ENCODE data around the gene TNS3. TPM values are rescaled to one million over a fixed set of nuclear protein-coding genes. Genes with fewer than 3 reads are reported as not detected.

TNS3 gene
- total RNA-seq, 1 donor from 2014 or later: 120 TPM

DNA sequence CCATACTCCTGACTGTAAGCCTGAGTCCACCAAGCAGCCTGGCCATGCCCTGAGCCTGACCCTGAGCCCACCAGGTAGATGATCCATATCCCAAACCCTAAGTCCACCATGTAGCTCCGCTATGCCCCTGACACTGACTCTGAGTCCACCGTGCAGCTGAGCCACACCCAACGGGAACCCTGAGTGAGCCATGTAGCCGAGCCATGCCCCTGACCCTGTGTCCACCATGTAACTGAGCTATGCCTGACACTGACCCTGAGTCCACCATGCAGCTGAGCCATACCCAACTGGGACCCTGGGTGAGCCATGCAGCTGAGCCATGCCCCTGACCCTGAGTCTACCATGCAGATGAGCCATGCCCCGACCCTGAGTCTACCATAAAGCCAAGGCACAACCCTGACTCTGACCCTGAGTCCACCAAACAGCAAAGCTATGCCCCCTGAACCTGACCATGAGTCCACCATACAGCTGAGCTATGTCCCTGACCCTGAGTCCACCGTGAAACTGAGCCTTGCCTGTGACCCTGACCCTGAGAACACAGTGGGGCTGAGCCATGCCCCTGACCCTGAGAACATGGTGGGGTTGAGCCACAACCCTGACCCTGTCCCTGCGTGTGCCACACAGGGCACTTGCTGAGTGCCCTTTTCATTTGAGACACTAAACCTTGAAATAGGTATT is 299.8 kb downstream of the TNS3 start:
- Mint-ChIP-seq H3K4me1 (ENCODE audit: low read depth) (peaks cover 11% of the 10 kb centered on the region), H3K27me3 (no peaks in the 10 kb centered on the region), H3K9me3 (ENCODE audit: low read depth) (peaks cover 6% of the 10 kb centered on the region), H3K36me3 (ENCODE audit: insufficient read depth) (peaks cover 55% of the 10 kb centered on the region), H3K4me3 (ENCODE audit: low read depth) (no peak overlapping the region), H3K27ac (peak overlapping the region; percentile 41)
- TF ChIP-seq, protein P1, sequence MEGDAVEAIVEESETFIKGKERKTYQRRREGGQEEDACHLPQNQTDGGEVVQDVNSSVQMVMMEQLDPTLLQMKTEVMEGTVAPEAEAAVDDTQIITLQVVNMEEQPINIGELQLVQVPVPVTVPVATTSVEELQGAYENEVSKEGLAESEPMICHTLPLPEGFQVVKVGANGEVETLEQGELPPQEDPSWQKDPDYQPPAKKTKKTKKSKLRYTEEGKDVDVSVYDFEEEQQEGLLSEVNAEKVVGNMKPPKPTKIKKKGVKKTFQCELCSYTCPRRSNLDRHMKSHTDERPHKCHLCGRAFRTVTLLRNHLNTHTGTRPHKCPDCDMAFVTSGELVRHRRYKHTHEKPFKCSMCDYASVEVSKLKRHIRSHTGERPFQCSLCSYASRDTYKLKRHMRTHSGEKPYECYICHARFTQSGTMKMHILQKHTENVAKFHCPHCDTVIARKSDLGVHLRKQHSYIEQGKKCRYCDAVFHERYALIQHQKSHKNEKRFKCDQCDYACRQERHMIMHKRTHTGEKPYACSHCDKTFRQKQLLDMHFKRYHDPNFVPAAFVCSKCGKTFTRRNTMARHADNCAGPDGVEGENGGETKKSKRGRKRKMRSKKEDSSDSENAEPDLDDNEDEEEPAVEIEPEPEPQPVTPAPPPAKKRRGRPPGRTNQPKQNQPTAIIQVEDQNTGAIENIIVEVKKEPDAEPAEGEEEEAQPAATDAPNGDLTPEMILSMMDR (IDR thresholded peaks at IDR 0.05; ENCODE audit: unreplicated experiment): no peak
- DNase-seq (ENCODE audit: low spot score, unreplicated experiment): no peak

DNA sequence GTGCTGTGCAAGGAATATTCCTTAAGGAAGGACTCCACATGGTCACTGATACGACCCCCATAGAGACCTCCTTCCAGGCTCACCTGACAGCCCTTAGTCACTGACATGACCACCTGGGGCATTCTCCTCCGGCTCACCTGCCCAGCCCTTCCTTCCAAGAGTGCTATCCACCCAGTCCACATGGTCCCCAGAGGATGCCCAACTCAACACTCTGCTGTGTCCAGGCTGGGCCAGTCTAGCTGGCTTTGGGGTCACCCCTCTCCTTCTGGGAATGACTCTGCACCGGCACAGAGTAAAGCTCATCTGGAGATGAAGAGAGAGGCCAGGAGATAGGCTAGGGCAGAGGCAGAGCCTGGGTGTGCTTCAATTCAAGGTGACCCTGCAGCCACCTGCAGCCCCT is 300.8 kb downstream of the TNS3 start:
- Mint-ChIP-seq H3K27me3 (no peaks in the 10 kb centered on the region), H3K27ac (no peak overlapping the region), H3K9me3 (ENCODE audit: low read depth) (peaks cover 6% of the 10 kb centered on the region), H3K4me3 (ENCODE audit: low read depth) (no peak overlapping the region), H3K36me3 (ENCODE audit: insufficient read depth) (peaks cover 56% of the 10 kb centered on the region), H3K4me1 (ENCODE audit: low read depth) (peaks cover 11% of the 10 kb centered on the region)
- TF ChIP-seq, protein P1 (IDR thresholded peaks at IDR 0.05; ENCODE audit: unreplicated experiment): no peak
- no peak for DNase-seq (ENCODE audit: low spot score, unreplicated experiment)

DNA sequence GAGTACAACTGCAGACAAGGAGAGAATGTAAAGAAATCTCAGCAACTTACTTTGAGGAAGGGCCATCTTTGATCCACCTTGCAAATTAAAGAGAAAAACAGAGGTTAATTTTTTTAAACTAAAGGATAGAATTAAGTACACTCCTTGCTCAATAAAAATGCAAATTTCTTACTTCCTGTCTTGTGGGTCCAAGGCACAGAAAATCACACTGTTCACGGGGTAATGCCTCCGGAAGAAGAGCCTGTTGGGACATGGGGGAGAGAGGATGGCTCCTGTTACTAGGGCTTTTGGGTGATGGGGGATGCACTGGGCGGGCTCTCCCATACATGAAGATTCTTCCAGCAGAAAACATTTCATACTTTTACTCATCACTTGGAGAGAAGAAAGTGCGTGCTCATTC is 301.8 kb downstream of the TNS3 start:
- Mint-ChIP-seq H3K27ac (peak overlapping the region; percentile 45), H3K4me3 (ENCODE audit: low read depth) (no peak overlapping the region), H3K9me3 (ENCODE audit: low read depth) (no peaks in the 10 kb centered on the region), H3K36me3 (ENCODE audit: insufficient read depth) (peaks cover 55% of the 10 kb centered on the region), H3K4me1 (ENCODE audit: low read depth) (peaks cover 11% of the 10 kb centered on the region), H3K27me3 (no peaks in the 10 kb centered on the region)
- DNase-seq (ENCODE audit: low spot score, unreplicated experiment): no peak
- TF ChIP-seq, protein P1 (IDR thresholded peaks at IDR 0.05; ENCODE audit: unreplicated experiment): no peak

DNA sequence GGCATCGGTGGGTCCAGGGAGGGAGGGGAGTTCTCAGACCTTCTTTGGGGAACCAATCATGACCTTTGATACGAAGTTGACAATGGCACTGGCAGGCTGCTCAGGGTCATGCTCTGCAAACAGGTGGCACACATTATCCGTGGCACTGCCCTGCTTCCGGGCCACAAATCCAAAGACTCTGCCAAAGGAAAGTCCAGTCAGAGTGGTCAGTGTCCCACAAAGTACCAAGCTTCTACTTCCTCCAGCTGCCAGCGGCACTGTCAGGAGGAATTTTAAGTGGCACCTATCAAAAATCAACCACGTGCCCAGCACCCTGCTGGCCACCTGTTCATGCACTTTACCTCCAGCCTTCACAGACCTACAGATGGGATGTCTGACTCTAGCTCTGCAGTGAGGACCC is 303.9 kb downstream of the TNS3 start:
- TF ChIP-seq, protein P1 (IDR thresholded peaks at IDR 0.05; ENCODE audit: unreplicated experiment): no peak
- Mint-ChIP-seq H3K27me3 (no peaks in the 10 kb centered on the region), H3K9me3 (ENCODE audit: low read depth) (peaks cover 5% of the 10 kb centered on the region), H3K4me3 (ENCODE audit: low read depth) (no peak overlapping the region), H3K27ac (no peak overlapping the region), H3K36me3 (ENCODE audit: insufficient read depth) (peaks cover 57% of the 10 kb centered on the region), H3K4me1 (ENCODE audit: low read depth) (peaks cover 4% of the 10 kb centered on the region)
- no peak for DNase-seq (ENCODE audit: low spot score, unreplicated experiment)

DNA sequence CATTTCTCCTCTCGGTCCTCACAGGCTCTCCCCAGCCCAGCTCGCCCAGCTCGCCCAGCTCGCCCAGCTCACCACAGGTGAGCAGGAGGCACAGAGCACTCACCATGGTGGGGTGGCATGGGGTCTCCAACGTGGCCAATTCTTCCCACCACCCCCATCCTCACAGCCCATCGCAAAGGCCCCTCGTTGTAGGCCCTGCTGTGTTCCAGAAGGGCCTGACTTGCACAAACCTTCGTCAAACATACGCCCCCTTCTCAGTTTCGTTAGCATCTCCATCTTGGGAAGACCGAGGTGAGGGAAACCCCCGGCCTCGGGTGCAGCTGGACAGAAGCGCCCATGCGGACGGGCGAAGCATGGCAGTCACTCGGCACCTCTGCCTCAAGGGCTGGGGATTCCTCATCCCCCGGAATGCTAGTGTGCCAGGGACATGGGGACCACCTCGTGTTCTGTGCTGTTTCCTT is 304.6 kb downstream of the TNS3 start:
- peaks cover 9% of the 10 kb centered on the region for H3K9me3 Mint-ChIP-seq (ENCODE audit: low read depth)
- no peaks in the 10 kb centered on the region for H3K27me3 Mint-ChIP-seq
- peaks cover 50% of the 10 kb centered on the region for H3K36me3 Mint-ChIP-seq (ENCODE audit: insufficient read depth)
- no peak overlapping the region for H3K4me3 Mint-ChIP-seq (ENCODE audit: low read depth)
- no peaks in the 10 kb centered on the region for H3K4me1 Mint-ChIP-seq (ENCODE audit: low read depth)
- peak overlapping the region; percentile 84 for H3K27ac Mint-ChIP-seq
- no peak for DNase-seq (ENCODE audit: low spot score, unreplicated experiment)
- TF ChIP-seq, protein P1 (IDR thresholded peaks at IDR 0.05; ENCODE audit: unreplicated experiment): no peak

Data from progenitor cell of endocrine pancreas (in vitro differentiated cells).